Astrocyte (in vitro differentiated cells and primary cell): ENCODE measurements around the gene MAN2A1. TPM values are rescaled to one million over a fixed set of nuclear protein-coding genes. Genes with fewer than 3 reads are reported as not detected.
A peak's percentile ranks its signal among the peaks of the same experiment; 100 is the strongest.

Experiments
- DNase-seq: peaks from one replicate; pipeline ENCODE4 v3.0.0-alpha.2; 2010; ENCODE audit warnings: low read depth
- FAIRE-seq: peaks from 2 replicates; lab custom pipeline; 2011; peaks lifted over from hg19 to GRCh38; lab: Jason Lieb, UNC
- H2AFZ ChIP-seq: 2 replicates; pipeline ENCODE4 v1.6.0; 2012; ENCODE audit warnings: low read depth, low read length, inconsistent platforms
- H3K27ac ChIP-seq: 2 replicates; pipeline ENCODE4 v1.5.1; 2011; ENCODE audit warnings: low read depth, low read length, inconsistent platforms
- H3K27me3 ChIP-seq: 2 replicates; pipeline ENCODE4 v1.6.0; 2011; ENCODE audit warnings: low read length, inconsistent platforms; ENCODE audit not compliant: insufficient read depth
- H3K36me3 ChIP-seq: 2 replicates; pipeline ENCODE4 v1.5.1; 2011; ENCODE audit warnings: low read length, inconsistent platforms; ENCODE audit not compliant: insufficient read depth
- H3K4me1 ChIP-seq: 2 replicates; pipeline ENCODE4 v1.5.1; 2011; ENCODE audit warnings: low read length, inconsistent platforms; ENCODE audit not compliant: insufficient read depth
- H3K4me2 ChIP-seq: 2 replicates; pipeline ENCODE4 v1.6.0; 2012; ENCODE audit warnings: low read length, inconsistent platforms
- H3K4me3 ChIP-seq: 2 replicates; pipeline ENCODE4 v1.5.1; 2011; ENCODE audit warnings: low read depth, mild to moderate bottlenecking, low read length, inconsistent platforms; ENCODE audit not compliant: insufficient read depth
- H3K79me2 ChIP-seq: 2 replicates; pipeline ENCODE4 v1.6.0; 2012; ENCODE audit warnings: mild to moderate bottlenecking, low read length, inconsistent platforms; ENCODE audit not compliant: insufficient read depth
- H3K9ac ChIP-seq: 2 replicates; pipeline ENCODE4 v1.6.0; 2012; ENCODE audit warnings: mild to moderate bottlenecking, low read length, inconsistent platforms
- H3K9me3 ChIP-seq: 2 replicates; pipeline ENCODE4 v1.5.1; 2012; ENCODE audit warnings: low read depth, mild to moderate bottlenecking, low read length, inconsistent platforms; ENCODE audit not compliant: insufficient read depth
- H4K20me1 ChIP-seq: 2 replicates; pipeline ENCODE4 v1.6.0; 2012; ENCODE audit warnings: low read length, inconsistent platforms; ENCODE audit not compliant: insufficient read depth
- H3K27ac Mint-ChIP-seq: one replicate; pipeline ENCODE4 v1.8.0; 2021; ENCODE audit warnings: mild to moderate bottlenecking, mixed read lengths; ENCODE audit not compliant: unreplicated experiment
- H3K27me3 Mint-ChIP-seq: one replicate; pipeline ENCODE4 v1.8.0; 2021; ENCODE audit warnings: low read depth, mixed read lengths; ENCODE audit not compliant: unreplicated experiment
- H3K36me3 Mint-ChIP-seq: one replicate; pipeline ENCODE4 v1.8.0; 2021; ENCODE audit warnings: low read depth, mixed read lengths; ENCODE audit not compliant: unreplicated experiment
- H3K4me1 Mint-ChIP-seq: one replicate; pipeline ENCODE4 v1.8.0; 2021; ENCODE audit warnings: low read depth, mixed read lengths; ENCODE audit not compliant: unreplicated experiment
- H3K4me3 Mint-ChIP-seq: one replicate; pipeline ENCODE4 v1.8.0; 2021; ENCODE audit warnings: mild to moderate bottlenecking, moderate library complexity, mixed read lengths; ENCODE audit not compliant: unreplicated experiment
- H3K9me3 Mint-ChIP-seq: one replicate; pipeline ENCODE4 v1.8.0; 2021; ENCODE audit warnings: mild to moderate bottlenecking, mixed read lengths; ENCODE audit not compliant: unreplicated experiment
- CTCF ChIP-seq: IDR thresholded peaks from 2 replicates; pipeline ENCODE4 v1.5.1; 2011; ENCODE audit warnings: low read depth, mild to moderate bottlenecking, inconsistent platforms, low read length, moderate library complexity; ENCODE audit not compliant: insufficient read depth
- EZH2 ChIP-seq: IDR thresholded peaks from 2 replicates; pipeline ENCODE4 v1.6.1; 2012; ENCODE audit warnings: mild to moderate bottlenecking, low read length, inconsistent platforms; ENCODE audit not compliant: insufficient read depth
- total RNA-seq: library from RNA; stranded (reverse); gene quantifications from 2 replicates; pipeline ENCODE4 v1.2.1, GENCODE V29; 2021

Gene MAN2A1
- total RNA-seq, 1 donor from 2014 or later: 109 TPM

- Histone ChIP-seq H3K9ac (peak overlapping the region; percentile 34), H2AFZ (no peak overlapping the region), H3K27ac (peak overlapping the region; percentile 60), H3K9me3 (no peaks in the 10 kb centered on the region), H3K27me3 (no peaks in the 10 kb centered on the region), H3K4me1 (peaks cover 46% of the 10 kb centered on the region), H3K79me2 (no peaks in the 10 kb centered on the region), H3K4me3 (no peak overlapping the region), H3K36me3 (no peaks in the 10 kb centered on the region), H4K20me1 (no peaks in the 10 kb centered on the region), H3K4me2 (peak overlapping the region; percentile 52)
- FAIRE-seq (peak; percentile 59), DNase-seq (peak; percentile 80)
- H3K4me3 Mint-ChIP-seq: no peak overlapping the region
- H3K36me3 Mint-ChIP-seq: peaks cover 2% of the 10 kb centered on the region
- peaks cover 40% of the 10 kb centered on the region for H3K4me1 Mint-ChIP-seq
- peak overlapping the region; percentile 63 for H3K27ac Mint-ChIP-seq
- no peaks in the 10 kb centered on the region for H3K9me3 Mint-ChIP-seq
- TF ChIP-seq EZH2 (no peak), CTCF (no peak)
- no peaks in the 10 kb centered on the region for H3K27me3 Mint-ChIP-seq
Measured at GRCh38 chr5:109868737-109869136, 179.0 kb downstream of the MAN2A1 start.

DNA sequence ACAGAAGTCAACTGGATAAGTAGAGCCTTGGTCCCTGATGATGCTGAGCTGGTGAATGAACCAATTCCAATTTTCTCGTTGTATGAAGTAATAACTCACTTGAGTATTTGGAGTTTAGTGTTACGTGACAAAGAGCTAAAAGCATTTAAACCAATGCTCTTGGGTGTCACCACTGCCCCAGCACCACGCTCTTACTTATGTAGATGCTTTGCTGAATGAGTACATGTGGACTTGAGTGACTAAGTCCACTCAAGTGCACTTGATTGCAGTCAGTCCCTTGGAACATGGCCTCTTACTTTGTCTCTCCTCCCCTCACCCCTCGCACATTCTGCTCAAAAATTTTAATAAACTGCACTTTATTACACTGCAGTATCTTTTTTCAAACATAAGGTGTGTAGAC lies 184.0 kb downstream of the MAN2A1 start:
- Mint-ChIP-seq H3K4me3 (no peak overlapping the region), H3K4me1 (peaks cover 21% of the 10 kb centered on the region), H3K27ac (no peak overlapping the region), H3K9me3 (peaks cover 2% of the 10 kb centered on the region), H3K36me3 (no peaks in the 10 kb centered on the region), H3K27me3 (no peaks in the 10 kb centered on the region)
- Histone ChIP-seq H3K9me3 (no peaks in the 10 kb centered on the region), H3K27ac (no peak overlapping the region), H2AFZ (no peak overlapping the region), H3K4me2 (no peak overlapping the region), H3K27me3 (no peaks in the 10 kb centered on the region), H3K4me1 (peaks cover 23% of the 10 kb centered on the region), H4K20me1 (no peaks in the 10 kb centered on the region), H3K36me3 (no peaks in the 10 kb centered on the region), H3K79me2 (no peaks in the 10 kb centered on the region), H3K4me3 (no peak overlapping the region), H3K9ac (no peak overlapping the region)
- FAIRE-seq: no peak
- peak; percentile 70 for DNase-seq
- TF ChIP-seq EZH2: no peak
- TF ChIP-seq CTCF: no peak

DNA sequence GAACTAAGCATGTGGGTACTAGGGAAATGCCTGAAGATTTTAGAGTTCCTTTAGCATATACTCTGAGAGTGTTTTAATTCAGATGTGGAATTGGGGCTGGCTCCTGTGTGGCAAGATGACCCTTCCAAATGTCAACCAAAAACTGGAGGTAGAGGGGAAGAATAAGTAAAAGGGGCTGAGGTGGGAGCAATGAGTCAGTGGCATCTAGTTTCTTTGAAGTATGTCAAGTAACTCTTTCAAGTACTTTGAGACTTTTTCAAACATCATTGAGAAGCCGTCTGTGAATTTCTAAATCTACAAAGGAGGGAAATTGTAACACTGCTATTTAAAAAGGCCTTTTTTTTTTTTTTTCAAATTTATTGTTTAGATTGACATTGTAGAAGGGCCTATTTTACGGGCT lies 184.4 kb downstream of the MAN2A1 start:
- Histone ChIP-seq H3K36me3 (no peaks in the 10 kb centered on the region), H3K4me3 (no peak overlapping the region), H3K4me2 (no peak overlapping the region), H3K9ac (no peak overlapping the region), H4K20me1 (no peaks in the 10 kb centered on the region), H3K9me3 (no peaks in the 10 kb centered on the region), H2AFZ (no peak overlapping the region), H3K4me1 (peaks cover 19% of the 10 kb centered on the region), H3K79me2 (no peaks in the 10 kb centered on the region), H3K27me3 (no peaks in the 10 kb centered on the region), H3K27ac (no peak overlapping the region)
- Mint-ChIP-seq H3K27ac (no peak overlapping the region), H3K4me3 (no peak overlapping the region), H3K27me3 (no peaks in the 10 kb centered on the region), H3K9me3 (peaks cover 2% of the 10 kb centered on the region), H3K4me1 (peaks cover 21% of the 10 kb centered on the region), H3K36me3 (no peaks in the 10 kb centered on the region)
- no peak for FAIRE-seq
- TF ChIP-seq CTCF (no peak), EZH2 (no peak)
- no peak for DNase-seq
